ENCODE data around the gene ZNF518A. TPM values are rescaled to one million over a fixed set of nuclear protein-coding genes. Genes with fewer than 3 reads are reported as not detected.

ZNF518A gene
- total RNA-seq, 1 experiment from 2014 or later: 17.1 TPM

DNA sequence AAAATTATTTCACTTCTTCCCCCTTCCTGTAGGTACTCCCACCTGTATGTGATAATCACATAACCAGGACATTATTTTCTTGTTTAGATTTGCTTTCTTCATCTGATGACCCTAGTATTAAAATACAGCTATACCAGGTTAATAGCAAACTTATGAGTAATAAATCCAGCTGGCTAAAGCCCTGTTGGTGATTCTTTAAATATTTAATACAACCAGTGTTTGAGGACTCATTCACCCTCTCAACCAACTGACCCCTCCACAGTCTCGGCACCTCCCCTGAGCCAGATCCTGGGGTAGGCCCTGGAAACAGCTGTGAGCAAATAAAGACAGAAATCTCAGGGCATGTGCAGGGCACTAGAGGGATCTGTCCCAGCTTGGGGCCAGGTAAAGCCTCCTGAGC lies 82.8 kb downstream of the ZNF518A start:
- in situ Hi-C loops (cut with HindIII; ENCODE audit: low sequenced_read_pairs): no loop called here

More for the DNA sequence above, 82.8 kb downstream of the ZNF518A start:
- no peak for DNase-seq (ENCODE audit: low spot score)

Other genes starting within 250 kb of the ZNF518A start
- gene CC2D2B, start 222.3 kb upstream of the ZNF518A start, total RNA-seq (2014; rRNA removed; shearing (Covaris generic)): not detected in 2 replicates
- 6.2 and 8.1 TPM in 2 replicates for gene CCNJ, start 86.7 kb upstream of the ZNF518A start, total RNA-seq (2014; rRNA removed; shearing (Covaris generic))
- gene BLNK, start 141.3 kb downstream of the ZNF518A start, total RNA-seq (2014; rRNA removed; shearing (Covaris generic)): not detected in 2 replicates
- gene DNTT, start 174.1 kb downstream of the ZNF518A start, total RNA-seq (2014; rRNA removed; shearing (Covaris generic)): not detected in 2 replicates
- gene OPALIN, start 228.7 kb downstream of the ZNF518A start, total RNA-seq (2014; rRNA removed; shearing (Covaris generic)): not detected in 2 replicates

Data from G401 (cell line).